Ammon's horn (tissue), 1 donor: ENCODE data around the gene IQCB1.
"Not testable (repeated sequence)": the region's sequence is repeated elsewhere in the genome, so short reads cannot be mapped to it uniquely, and the experiment has no call there.

Experiments used
- DNase-seq: peaks from one replicate; pipeline ENCODE4 v3.0.0-alpha.2; 2016; ENCODE audit warnings: low spot score

Gene IQCB1

GRCh38 chr3:121809249-121809648 lies 25.6 kb downstream of the IQCB1 start:
- no peak for DNase-seq

DNA sequence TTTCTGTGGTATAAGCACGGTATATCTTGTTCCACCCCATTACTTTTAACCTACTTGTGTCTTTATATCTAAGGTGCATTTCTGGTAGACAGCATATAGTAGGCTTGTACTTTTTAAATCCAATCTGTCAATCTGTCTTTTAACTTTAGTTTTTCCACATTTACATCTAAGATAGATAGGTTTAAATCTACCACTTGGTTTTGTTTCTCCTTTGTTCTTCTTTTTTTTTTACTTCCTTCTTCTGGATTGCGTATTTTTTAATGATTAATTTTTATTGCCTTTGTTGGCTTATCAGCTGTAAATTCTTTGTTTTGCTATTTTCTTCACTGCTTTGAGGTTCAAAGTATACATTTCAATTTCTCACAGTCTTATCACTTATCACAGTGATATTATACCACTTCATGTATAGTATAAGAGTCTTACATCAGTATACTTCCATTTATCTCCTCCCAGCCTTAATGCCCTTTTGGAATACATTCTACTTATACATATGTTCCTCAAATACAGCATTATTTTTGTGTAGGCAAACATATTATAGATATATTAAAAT lies 31.0 kb downstream of the IQCB1 start:
- no peak for DNase-seq

- no peak for DNase-seq
Observed at GRCh38 chr3:121800906-121801305, 34.0 kb downstream of the IQCB1 start.

- no peak for DNase-seq
Observed at GRCh38 chr3:121796970-121797369, 37.9 kb downstream of the IQCB1 start.

GRCh38 chr3:121794264-121794983 lies 40.4 kb downstream of the IQCB1 start:
- no peak for DNase-seq

DNA sequence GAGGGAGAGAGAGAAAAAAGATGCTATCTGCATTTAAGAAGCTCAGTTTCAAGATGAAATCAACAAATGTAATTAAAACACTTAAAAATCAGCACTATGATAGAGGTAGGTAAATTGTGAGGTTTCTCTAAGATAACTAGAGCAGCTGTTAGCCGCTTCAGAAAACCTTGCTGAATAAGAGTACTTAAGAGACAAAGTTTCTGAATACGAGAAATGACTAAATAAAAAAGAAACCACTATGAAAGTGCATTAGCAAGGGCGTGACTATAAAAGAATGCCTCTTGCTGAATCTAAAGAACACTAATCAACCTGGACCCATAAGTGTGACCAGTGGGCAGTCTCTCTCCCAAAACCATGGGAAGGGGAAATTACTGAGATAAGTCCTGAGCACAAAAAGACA lies 41.8 kb downstream of the IQCB1 start:
- DNase-seq: no peak

DNA sequence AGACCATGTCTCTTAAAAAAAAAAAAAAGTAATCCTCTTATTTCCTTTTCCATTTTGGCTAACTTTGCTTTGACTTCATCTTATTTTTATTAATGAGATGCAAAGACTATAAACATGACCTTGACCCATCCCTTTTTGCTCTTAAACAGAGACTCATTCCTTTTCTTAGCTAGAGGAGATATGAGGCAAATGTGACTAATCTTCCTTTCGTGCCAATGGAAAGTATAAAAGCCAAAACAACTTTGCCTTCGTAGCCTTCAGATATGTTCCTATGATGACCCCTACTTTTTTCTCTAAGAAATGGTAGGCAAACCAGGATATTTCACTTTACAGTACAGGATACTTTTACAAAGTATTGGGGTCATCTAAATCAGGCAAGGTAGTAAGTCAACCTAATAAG lies 48.4 kb downstream of the IQCB1 start:
- no peak for DNase-seq

- DNase-seq: not testable (repeated sequence)
Observed at GRCh38 chr3:121782784-121783183, 52.1 kb downstream of the IQCB1 start.

GRCh38 chr3:121781611-121782010 lies 53.2 kb downstream of the IQCB1 start:
- no peak for DNase-seq

- not testable (repeated sequence) for DNase-seq
Observed at GRCh38 chr3:121775095-121775494, 59.8 kb downstream of the IQCB1 start.

- no peak for DNase-seq
Observed at GRCh38 chr3:121769246-121769645, 65.6 kb downstream of the IQCB1 start.

- no peak for DNase-seq
Observed at GRCh38 chr3:121768452-121768851, 66.4 kb downstream of the IQCB1 start.

DNA sequence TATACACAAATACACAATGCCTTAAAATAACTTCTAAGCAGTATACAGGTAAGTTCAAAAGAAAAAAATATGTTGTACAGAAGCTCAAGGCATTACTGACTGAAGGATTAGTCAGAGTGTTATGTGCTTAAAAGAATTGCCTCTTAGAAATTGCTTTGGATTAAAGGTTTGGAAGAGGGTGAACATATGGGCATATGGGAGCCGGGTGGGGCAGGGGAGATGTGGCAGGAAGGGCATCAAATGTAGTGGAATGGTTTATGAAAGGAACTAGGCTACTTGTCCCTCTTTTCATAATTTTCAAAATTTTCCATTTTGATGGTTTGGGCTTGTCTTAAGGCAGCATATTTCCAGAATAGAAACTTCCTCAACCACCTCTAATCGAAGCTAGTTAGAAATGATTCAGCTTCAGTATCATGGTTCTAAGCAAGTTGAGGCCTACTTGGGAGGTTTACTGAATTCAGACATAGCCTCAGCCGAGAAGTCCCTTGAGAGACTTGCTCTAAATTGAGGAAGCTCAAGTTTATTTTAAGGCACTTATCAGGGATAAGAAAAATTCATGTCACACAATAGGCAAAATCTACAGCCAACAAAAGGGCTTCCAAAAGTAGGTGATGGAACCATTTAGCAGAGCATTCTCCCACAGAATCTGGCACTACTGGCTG lies 75.2 kb downstream of the IQCB1 start:
- no peak for DNase-seq

DNA sequence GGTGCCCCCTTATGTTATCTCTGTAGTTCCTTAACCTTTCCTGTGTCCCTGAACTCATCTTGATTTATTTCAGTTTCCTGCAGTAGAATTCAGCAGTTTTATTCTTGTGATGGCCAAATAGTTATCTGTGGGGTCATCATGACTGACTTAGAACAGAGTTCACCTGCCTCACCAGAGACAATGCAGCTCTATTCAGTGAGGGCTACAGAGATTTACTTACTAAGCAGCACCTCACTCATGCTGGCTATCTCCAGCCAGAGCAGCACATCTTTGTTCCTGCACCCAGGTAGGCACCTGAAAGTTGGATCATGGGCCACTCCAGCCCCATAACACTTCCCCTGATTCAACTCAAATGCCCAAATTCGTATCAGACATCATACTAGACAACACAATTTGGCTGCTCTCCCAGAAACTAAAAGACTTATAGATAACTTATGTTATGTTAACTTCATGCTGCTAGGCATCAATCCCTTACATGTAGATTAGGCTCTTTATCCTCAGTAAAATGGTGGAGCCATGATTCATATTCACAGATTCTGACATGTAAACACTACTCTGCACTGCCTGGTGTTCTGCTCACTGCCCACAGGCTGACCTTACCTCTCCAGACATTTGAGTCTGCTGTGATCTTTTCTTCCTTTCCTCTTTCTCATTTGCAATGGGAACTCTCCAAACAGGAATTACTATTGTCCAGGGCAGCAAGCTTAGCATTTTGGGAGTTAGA lies 76.0 kb downstream of the IQCB1 start:
- DNase-seq: no peak

DNA sequence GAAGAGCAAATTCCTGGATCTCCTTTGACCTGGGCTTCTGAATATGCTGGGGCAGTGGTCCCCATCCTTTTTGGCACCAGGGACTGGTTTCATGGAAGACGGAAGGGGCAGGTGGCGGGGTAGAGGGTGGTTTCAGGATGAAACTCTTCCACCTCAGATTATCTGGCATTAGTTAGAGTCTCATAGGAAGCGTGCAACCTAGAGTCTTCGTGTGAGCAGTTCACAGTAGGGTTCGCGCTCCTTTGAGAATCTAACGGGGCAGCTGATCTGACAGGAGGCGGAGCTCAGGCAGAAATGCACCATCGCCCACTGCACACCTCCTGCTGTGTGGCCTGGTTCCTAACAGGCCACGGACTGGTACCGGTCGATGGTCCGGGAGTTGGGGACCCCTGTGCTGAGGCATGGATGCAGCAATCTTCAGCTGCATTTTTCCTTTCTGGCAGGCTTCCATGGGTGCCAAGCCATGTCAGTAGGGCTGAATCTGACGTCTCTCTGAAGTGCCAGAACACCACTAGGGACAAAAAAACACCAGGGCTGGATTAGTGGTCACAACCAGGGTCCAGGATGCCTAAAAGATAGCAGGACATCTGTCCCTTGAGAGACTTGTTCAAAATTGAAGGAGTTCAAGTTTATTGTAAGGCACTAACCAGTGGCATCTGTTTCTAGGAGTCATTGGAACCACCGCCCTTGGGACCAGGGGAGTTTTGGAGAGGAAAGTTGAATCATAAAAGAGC lies 76.9 kb downstream of the IQCB1 start:
- no peak for DNase-seq

GRCh38 chr3:121757087-121757811 lies 77.6 kb downstream of the IQCB1 start:
- no peak for DNase-seq

GRCh38 chr3:121752772-121753171 lies 82.1 kb downstream of the IQCB1 start:
- DNase-seq: no peak

- DNase-seq: no peak
Observed at GRCh38 chr3:121752261-121752660, 82.6 kb downstream of the IQCB1 start.

- no peak for DNase-seq
Observed at GRCh38 chr3:121750087-121750415, 84.8 kb downstream of the IQCB1 start.

GRCh38 chr3:121749276-121750086 lies 85.4 kb downstream of the IQCB1 start, which contains the start of gene GOLGB1:
Gene GOLGB1 (minus strand): TSS chr3:121749741. CDS start chr3:121730971, 18,770 bp downstream.
- peak; percentile 100 for DNase-seq
